Measurements from ENCODE around the gene HOXB9. TPM values are rescaled to one million over a fixed set of nuclear protein-coding genes. Genes with fewer than 3 reads are reported as not detected.

HOXB9 gene
- total and polyA plus RNA-seq, 2 experiments from 2014 or later: not detected

GRCh38 chr17:48584223-48584741 is 41.9 kb downstream of the HOXB9 start:
- peaks cover 84% of the 10 kb centered on the region for H4K20me1 ChIP-seq (replicated peaks; ENCODE audit: insufficient read depth)
- TF ChIP-seq EZH2 (IDR thresholded peaks at IDR 0.05; ENCODE audit: low read depth, unreplicated experiment): peak; percentile 75
- no peak for TF ChIP-seq REST (IDR thresholded peaks at IDR 0.05; ENCODE audit: unreplicated experiment)
- ATAC-seq (no peak), DNase-seq (ENCODE audit: low spot score) (no peak)
- Mint-ChIP-seq H3K27me3 (ENCODE audit: insufficient read depth, low read depth, poor library complexity) (peaks cover 100% of the 10 kb centered on the region), H3K27ac (no peak overlapping the region), H3K36me3 (ENCODE audit: low read depth) (no peaks in the 10 kb centered on the region), H3K4me3 (no peak overlapping the region; the same call in 2 of the 3 replicates), H3K4me1 (peaks cover 32% of the 10 kb centered on the region), H3K9me3 (peaks cover 5% of the 10 kb centered on the region)
- H3K4me2 ChIP-seq: no peak overlapping the region; the same call in 1 of the 2 replicates
- no peaks in the 10 kb centered on the region for H3K36me3 ChIP-seq (ENCODE audit: insufficient read depth)
- no peaks in the 10 kb centered on the region for H3K9me2 ChIP-seq (ENCODE audit: insufficient read depth)
- no peak overlapping the region for H3K4me3 ChIP-seq
- peaks cover 100% of the 10 kb centered on the region for H3K27me3 ChIP-seq (ENCODE audit: insufficient read depth)
- H3F3A ChIP-seq (replicated peaks; ENCODE audit: low read depth): peaks cover 68% of the 10 kb centered on the region
- H3K27ac ChIP-seq (ENCODE audit: low read depth): no peak overlapping the region
- H3K79me2 ChIP-seq (replicated peaks; ENCODE audit: insufficient read depth): no peaks in the 10 kb centered on the region
- no peak overlapping the region for H2AFZ ChIP-seq
- H3K4me1 ChIP-seq (ENCODE audit: insufficient read depth): peaks cover 65% of the 10 kb centered on the region

- Histone ChIP-seq H3K36me3 (ENCODE audit: insufficient read depth) (no peaks in the 10 kb centered on the region), H3F3A (replicated peaks; ENCODE audit: low read depth) (peaks cover 68% of the 10 kb centered on the region), H3K4me1 (ENCODE audit: insufficient read depth) (peaks cover 60% of the 10 kb centered on the region), H2AFZ (no peak overlapping the region), H3K79me2 (replicated peaks; ENCODE audit: insufficient read depth) (no peaks in the 10 kb centered on the region), H3K27ac (ENCODE audit: low read depth) (no peak overlapping the region), H3K27me3 (ENCODE audit: insufficient read depth) (peaks cover 100% of the 10 kb centered on the region), H3K4me3 (no peak overlapping the region), H3K4me2 (no peak overlapping the region), H3K9me2 (ENCODE audit: insufficient read depth) (no peaks in the 10 kb centered on the region), H4K20me1 (replicated peaks; ENCODE audit: insufficient read depth) (peaks cover 84% of the 10 kb centered on the region)
- H3K36me3 Mint-ChIP-seq (ENCODE audit: low read depth): no peaks in the 10 kb centered on the region
- peaks cover 100% of the 10 kb centered on the region for H3K27me3 Mint-ChIP-seq (ENCODE audit: insufficient read depth, low read depth, poor library complexity)
- DNase-seq (ENCODE audit: low spot score) (no peak), ATAC-seq (no peak)
- H3K9me3 Mint-ChIP-seq: peaks cover 10% of the 10 kb centered on the region
- H3K4me3 Mint-ChIP-seq: no peak overlapping the region; the same call in 2 of the 3 replicates
- TF ChIP-seq ZNF331 (CRISPR knock-in tag; IDR thresholded peaks at IDR 0.05; ENCODE audit: low read depth) (no peak), STAT1 (IDR thresholded peaks at IDR 0.05; ENCODE audit: unreplicated experiment) (no peak)
- H3K27ac Mint-ChIP-seq: no peak overlapping the region
- H3K4me1 Mint-ChIP-seq: peaks cover 35% of the 10 kb centered on the region
Observed at GRCh38 chr17:48583708-48584222, 42.4 kb downstream of the HOXB9 start.

- Mint-ChIP-seq H3K4me3 (peak overlapping the region; percentile 34; the same call in 1 of the 3 replicates), H3K4me1 (peaks cover 39% of the 10 kb centered on the region)
- H3K79me2 ChIP-seq (replicated peaks; ENCODE audit: insufficient read depth): no peaks in the 10 kb centered on the region
- TF ChIP-seq EZH2 (IDR thresholded peaks at IDR 0.05; ENCODE audit: low read depth, unreplicated experiment) (peak; percentile 61), ZNF462 (CRISPR knock-in tag; IDR thresholded peaks at IDR 0.05) (no peak), STAT1 (IDR thresholded peaks at IDR 0.05; ENCODE audit: unreplicated experiment) (no peak)
Observed at GRCh38 chr17:48582750-48583069, 43.4 kb downstream of the HOXB9 start.

More at GRCh38 chr17:48582750-48583069, 43.4 kb downstream of the HOXB9 start:
- peaks cover 97% of the 10 kb centered on the region for H3K27me3 Mint-ChIP-seq (ENCODE audit: insufficient read depth, low read depth, poor library complexity)
- Histone ChIP-seq H3K4me2 (no peak overlapping the region), H3K9me2 (ENCODE audit: insufficient read depth) (no peaks in the 10 kb centered on the region), H3K4me1 (ENCODE audit: insufficient read depth) (peaks cover 57% of the 10 kb centered on the region), H2AFZ (no peak overlapping the region), H4K20me1 (replicated peaks; ENCODE audit: insufficient read depth) (peaks cover 76% of the 10 kb centered on the region), H3K27ac (ENCODE audit: low read depth) (no peak overlapping the region), H3K4me3 (peak overlapping the region; percentile 20; the same call in 1 of the 2 replicates), H3K27me3 (ENCODE audit: insufficient read depth) (peaks cover 100% of the 10 kb centered on the region), H3K36me3 (ENCODE audit: insufficient read depth) (no peaks in the 10 kb centered on the region), H3F3A (replicated peaks; ENCODE audit: low read depth) (peaks cover 58% of the 10 kb centered on the region)
- no peaks in the 10 kb centered on the region for H3K36me3 Mint-ChIP-seq (ENCODE audit: low read depth)
- no peak for DNase-seq (ENCODE audit: low spot score)
- no peak overlapping the region for H3K27ac Mint-ChIP-seq
- no peak for ATAC-seq
- H3K9me3 Mint-ChIP-seq: peaks cover 10% of the 10 kb centered on the region
